Coronary artery (tissue), 2 donors: ENCODE measurements around the gene TLR2.

ENCODE experiments used
- DNase-seq: peaks from one replicate; pipeline ENCODE4 v3.0.0-alpha.2; 2017; ENCODE audit warnings: low spot score
- H3K27ac ChIP-seq, 2 donors: fragments of 200-600 bp; sonication (generic); one replicate each; pipeline ENCODE4 v1.5.1; 2016 to 2019
- H3K4me3 ChIP-seq: fragments of 200-600 bp; sonication (generic); 2 replicates; pipeline ENCODE4 v1.5.1; 2016; ENCODE audit warnings: mild to moderate bottlenecking, moderate library complexity
- CTCF ChIP-seq: fragments of 200-600 bp; sonication (generic); IDR thresholded peaks from one replicate; pipeline ENCODE4 v1.5.1; 2019; ENCODE audit warnings: antibody characterized with exemption

The TLR2 gene

GRCh38 chr4:153748378-153748777, 64.3 kb downstream of the TLR2 start:
- DNase-seq = no peak
- Histone ChIP-seq H3K27ac (peak overlapping the region in 1 of 2 donors; percentile 62), H3K4me3 (no peak overlapping the region)
- no peak for TF ChIP-seq CTCF

GRCh38 chr4:153750197-153750817, 66.2 kb downstream of the TLR2 start:
- TF ChIP-seq CTCF = peak; percentile 47
- H3K27ac ChIP-seq = no peak overlapping the region
- H3K4me3 ChIP-seq = no peak overlapping the region
- no peak for DNase-seq

GRCh38 chr4:153755186-153755585, 71.1 kb downstream of the TLR2 start:
- no peak for TF ChIP-seq CTCF
- no peak for DNase-seq
- Histone ChIP-seq H3K27ac (no peak overlapping the region), H3K4me3 (no peak overlapping the region)
